CD4-positive, alpha-beta T cell treated with Interleukin-21 for 1 hour (primary cell): ENCODE data around the gene ZNF232.
"Not testable (repeated sequence)": the region's sequence is repeated elsewhere in the genome, so short reads cannot be mapped to it uniquely, and the experiment has no call there.

Experiments
- DNase-seq: peaks from one replicate; pipeline ENCODE4 v3.0.0-alpha.2; 2020

ZNF232 gene

GRCh38 chr17:5128905-5129535 is 17.3 kb upstream of the ZNF232 start:
- no peak for DNase-seq

GRCh38 chr17:5128387-5128786 is 16.7 kb upstream of the ZNF232 start:
- not testable (repeated sequence) for DNase-seq

GRCh38 chr17:5127910-5128309 is 16.2 kb upstream of the ZNF232 start:
- DNase-seq, result no peak

GRCh38 chr17:5126719-5127488 is 15.2 kb upstream of the ZNF232 start:
- DNase-seq, result no peak

GRCh38 chr17:5124896-5125295 is 13.2 kb upstream of the ZNF232 start:
- not testable (repeated sequence) for DNase-seq

- not testable (repeated sequence) for DNase-seq
These were observed 12.6 kb upstream of the ZNF232 start for GRCh38 chr17:5124125-5124760.

- DNase-seq, result no peak
These were observed 11.9 kb upstream of the ZNF232 start for GRCh38 chr17:5123343-5124124.

GRCh38 chr17:5122586-5123342 is 11.1 kb upstream of the ZNF232 start:
- peak; percentile 2 for DNase-seq

GRCh38 chr17:5122056-5122455 is 10.4 kb upstream of the ZNF232 start:
- DNase-seq, result not testable (repeated sequence)

- DNase-seq, result no peak
These were observed 9.6 kb upstream of the ZNF232 start for GRCh38 chr17:5121186-5121841.

- DNase-seq, result not testable (repeated sequence)
These were observed 8.9 kb upstream of the ZNF232 start for GRCh38 chr17:5120436-5121185.

GRCh38 chr17:5120036-5120435 is 8.4 kb upstream of the ZNF232 start:
- DNase-seq, result no peak

- DNase-seq, result no peak
These were observed 6.5 kb upstream of the ZNF232 start for GRCh38 chr17:5118219-5118618.

GRCh38 chr17:5115673-5116651 is 4.3 kb upstream of the ZNF232 start, which contains the start of gene USP6:
TSS of gene USP6 (plus strand) at chr17:5116032. CDS start at chr17:5130368, 14,336 bp downstream.
- DNase-seq, result no peak

- DNase-seq, result no peak
These were observed 862 bp downstream of the ZNF232 start for GRCh38 chr17:5110816-5111215.

GRCh38 chr17:5100832-5101231 is 10.8 kb downstream of the ZNF232 start:
- DNase-seq, result no peak

GRCh38 chr17:5099271-5099670 is 12.4 kb downstream of the ZNF232 start:
- DNase-seq, result no peak

GRCh38 chr17:5097101-5097834 is 14.4 kb downstream of the ZNF232 start:
- peak; percentile 43 for DNase-seq

- no peak for DNase-seq
These were observed 15.0 kb downstream of the ZNF232 start for GRCh38 chr17:5096731-5097100.
